ENCODE data around the gene HEXIM2.

HEXIM2 gene

DNA sequence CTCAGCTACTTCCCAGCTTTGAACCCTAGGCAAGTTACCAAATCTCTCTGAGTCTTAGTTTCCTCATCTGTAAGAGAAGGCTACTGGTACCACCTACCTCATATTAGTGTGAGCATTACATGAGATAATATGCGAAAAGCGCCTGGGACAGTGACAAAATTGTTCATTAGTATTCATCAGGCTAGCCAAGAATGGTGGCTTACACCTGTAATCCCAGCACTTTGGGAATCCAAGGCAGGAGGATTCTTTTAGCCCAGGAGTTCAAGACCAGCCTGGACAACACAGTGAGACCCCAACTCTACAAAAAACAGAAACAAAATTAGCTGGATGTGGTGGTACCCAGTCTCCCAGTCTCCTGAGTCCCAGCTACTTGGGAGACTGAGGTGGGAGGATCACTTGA is 32.7 kb upstream of the HEXIM2 start:
- no peak overlapping the region for H3K27ac ChIP-seq
- TF ChIP-seq, protein P1, sequence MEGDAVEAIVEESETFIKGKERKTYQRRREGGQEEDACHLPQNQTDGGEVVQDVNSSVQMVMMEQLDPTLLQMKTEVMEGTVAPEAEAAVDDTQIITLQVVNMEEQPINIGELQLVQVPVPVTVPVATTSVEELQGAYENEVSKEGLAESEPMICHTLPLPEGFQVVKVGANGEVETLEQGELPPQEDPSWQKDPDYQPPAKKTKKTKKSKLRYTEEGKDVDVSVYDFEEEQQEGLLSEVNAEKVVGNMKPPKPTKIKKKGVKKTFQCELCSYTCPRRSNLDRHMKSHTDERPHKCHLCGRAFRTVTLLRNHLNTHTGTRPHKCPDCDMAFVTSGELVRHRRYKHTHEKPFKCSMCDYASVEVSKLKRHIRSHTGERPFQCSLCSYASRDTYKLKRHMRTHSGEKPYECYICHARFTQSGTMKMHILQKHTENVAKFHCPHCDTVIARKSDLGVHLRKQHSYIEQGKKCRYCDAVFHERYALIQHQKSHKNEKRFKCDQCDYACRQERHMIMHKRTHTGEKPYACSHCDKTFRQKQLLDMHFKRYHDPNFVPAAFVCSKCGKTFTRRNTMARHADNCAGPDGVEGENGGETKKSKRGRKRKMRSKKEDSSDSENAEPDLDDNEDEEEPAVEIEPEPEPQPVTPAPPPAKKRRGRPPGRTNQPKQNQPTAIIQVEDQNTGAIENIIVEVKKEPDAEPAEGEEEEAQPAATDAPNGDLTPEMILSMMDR (conservative IDR thresholded peaks at IDR 0.05), result no peak

DNA sequence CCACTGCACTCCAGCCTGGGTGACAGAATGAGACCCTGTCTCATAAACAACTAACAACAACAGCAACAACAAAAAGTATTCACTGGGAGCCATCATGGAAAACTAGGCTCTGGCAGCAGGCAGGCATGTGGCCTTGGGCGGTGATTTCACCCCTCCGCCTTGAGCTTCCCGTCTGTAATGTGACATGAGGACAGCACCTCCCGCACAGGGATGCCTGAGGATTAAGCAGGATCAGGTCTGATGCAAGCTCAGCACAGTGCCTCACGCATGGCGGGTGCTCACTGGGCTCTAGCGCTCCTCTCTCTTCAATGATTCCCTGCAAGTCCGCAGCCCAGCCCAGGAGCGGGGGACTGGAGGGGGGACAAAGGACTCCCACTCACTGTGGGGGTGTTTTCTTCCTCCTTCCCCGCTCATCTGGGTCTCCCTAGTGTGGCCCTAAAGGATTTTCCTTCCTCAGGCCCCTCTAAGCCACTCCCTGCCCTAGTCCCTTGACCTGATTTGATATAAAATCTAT is 32.2 kb upstream of the HEXIM2 start:
- TF ChIP-seq, protein P1 (conservative IDR thresholded peaks at IDR 0.05), result no peak
- no peak overlapping the region for H3K27ac ChIP-seq

DNA sequence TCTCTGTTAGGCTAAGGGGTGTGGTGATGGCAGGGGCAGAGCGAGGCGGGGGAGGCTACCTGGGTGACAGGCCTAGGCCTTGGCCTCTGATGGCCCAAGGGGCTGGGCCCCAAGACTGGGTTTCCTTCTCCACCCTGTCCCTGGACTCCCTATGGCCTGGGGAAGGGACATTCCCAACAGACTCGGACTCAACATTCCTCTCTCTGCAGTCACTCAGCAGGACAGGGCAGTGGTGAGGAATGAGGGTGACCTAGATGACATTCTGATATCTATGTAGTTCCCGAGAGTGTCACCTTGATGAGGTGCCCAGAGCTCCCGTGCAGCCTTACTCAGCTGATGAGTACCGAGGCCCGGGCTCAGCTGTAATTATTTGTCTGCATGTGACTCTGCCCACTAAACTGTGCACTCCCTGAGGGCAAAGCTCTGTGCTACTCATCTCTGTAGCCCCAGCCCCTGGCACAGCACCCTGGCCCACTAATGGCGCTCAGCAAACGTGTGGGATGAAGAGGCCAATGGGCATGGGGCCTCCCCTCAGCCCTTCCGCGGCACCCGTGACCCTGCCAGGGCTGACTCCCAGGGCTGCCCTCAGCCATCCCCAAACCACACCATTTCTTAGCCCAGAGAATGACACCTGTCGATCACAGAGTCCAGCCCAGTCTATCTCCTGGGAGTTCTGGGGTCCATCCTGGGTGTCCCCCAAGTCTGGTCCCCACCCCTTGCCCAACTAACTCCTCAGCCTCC is 31.6 kb upstream of the HEXIM2 start:
- no peak overlapping the region for H3K27ac ChIP-seq
- TF ChIP-seq, protein P1 (conservative IDR thresholded peaks at IDR 0.05), result no peak

DNA sequence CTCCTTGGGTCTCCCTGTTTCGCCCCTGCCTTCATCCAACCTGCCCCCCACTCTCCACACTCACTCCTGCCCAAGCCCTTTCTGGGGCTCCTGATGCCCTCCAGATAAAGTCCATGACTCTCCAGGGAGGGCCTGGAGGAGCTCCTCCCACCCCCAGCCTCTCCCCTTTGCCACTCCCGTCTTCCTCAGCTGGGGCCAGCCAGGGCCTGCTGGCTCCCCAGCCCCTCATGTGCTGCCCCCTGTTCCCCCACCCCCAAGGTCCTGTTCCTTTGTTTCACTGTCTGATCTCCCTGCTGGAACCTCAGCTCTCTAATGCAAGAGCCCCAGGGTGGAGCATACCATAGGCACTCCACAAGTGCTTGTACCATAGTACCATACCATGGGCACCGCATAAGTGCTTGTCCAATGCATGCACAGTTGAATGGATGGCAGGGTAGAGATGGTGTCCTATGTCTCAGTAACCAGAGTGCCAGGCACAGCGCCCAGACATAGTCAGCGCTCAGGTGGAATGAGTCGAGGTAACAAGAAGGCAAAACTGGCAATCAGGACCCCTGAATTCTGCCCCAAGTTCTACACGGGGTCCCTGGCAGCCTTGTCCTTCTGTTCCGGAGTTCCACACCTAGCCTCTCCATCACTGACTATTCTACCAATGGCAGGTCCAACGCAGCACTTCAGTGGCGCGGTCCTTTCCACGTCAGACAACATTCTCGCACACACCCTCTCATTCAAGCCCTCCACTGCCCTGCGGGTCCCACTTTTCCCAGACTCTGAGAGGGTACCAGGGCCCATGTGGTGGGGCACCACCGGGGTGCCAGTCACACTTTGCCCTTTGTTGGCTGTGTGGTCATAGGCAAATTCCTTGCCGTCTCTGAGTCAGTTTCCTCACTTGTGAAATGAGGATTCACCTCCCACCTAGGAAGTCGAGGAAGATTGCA is 30.7 kb upstream of the HEXIM2 start:
- H3K27ac ChIP-seq, result no peak overlapping the region
- TF ChIP-seq, protein P1 (conservative IDR thresholded peaks at IDR 0.05), result no peak

DNA sequence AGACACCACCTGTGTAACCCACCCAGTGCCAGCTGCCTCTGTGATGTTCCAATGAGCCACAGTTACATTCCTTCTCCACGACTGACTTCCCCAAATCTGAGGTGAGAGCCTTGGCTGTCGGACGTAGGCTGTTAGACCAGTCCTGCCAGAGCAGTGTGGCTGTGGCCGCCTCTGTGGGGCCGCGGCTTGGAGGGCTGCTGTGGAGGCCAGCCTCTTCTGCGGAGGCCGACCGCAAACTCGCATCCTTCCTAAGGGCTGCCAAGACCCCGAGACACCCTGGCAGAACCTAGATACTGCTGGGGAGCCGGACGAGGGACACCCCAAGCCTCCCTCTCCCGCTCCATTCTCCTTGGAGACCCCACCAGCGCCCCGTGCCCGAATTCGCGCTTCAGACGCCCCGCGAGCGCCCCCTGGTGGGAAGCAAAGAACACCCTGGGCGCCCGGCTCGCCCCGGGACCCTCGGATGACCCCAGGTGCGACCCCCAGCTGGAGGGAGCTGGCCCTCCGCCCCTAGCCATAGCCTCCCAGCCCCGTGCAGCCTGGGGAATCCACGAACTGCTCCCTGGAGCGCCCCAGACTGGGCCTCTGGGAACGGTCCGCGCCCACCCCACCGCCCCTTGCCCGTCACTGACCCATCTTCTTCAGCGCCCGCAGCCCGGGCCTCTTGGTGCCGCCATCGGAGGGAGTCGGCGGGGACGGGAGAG is 29.9 kb upstream of the HEXIM2 start:
- H3K27ac ChIP-seq, result peak overlapping the region; percentile 74
- TF ChIP-seq, protein P1 (conservative IDR thresholded peaks at IDR 0.05), result peak; percentile 81

DNA sequence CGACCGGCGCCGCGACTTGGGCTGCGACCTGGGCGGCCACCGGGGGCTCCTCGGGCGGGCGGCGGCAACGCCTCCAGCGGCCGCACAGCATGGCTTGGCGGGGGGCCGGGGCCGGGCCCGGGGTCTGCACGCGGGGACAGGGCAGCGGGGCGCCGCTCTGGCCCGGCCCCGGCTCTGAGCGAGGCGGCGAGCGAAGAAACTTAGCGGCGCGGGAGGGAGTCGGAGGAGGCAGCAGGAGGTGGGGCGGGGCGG is 29.4 kb upstream of the HEXIM2 start, which contains the start of gene PLCD3:
Gene PLCD3 (minus strand): TSS at position 196 of the 252 bp plus-strand sequence. CDS start 105 bp downstream, at position 91.
- TF ChIP-seq, protein P1 (conservative IDR thresholded peaks at IDR 0.05), result no peak
- peak within 1 kb of the TSS; percentile 74 for H3K27ac ChIP-seq

Data from VCaP (cell line).